MM.1S (cell line): ENCODE data around the gene RBMS3.

Experiments
- DNase-seq: peaks from one replicate; pipeline ENCODE4 v3.0.0-alpha.2; 2015
- H2AFZ ChIP-seq: fragments of 300-600 bp; sonication (generic); 2 replicates; pipeline ENCODE4 v1.6.0; 2016; ENCODE audit warnings: antibody characterized with exemption, low read length
- H3F3A ChIP-seq: fragments of 300-600 bp; sonication (generic); 2 replicates; pipeline ENCODE4 v1.6.1; 2016; ENCODE audit warnings: mild to moderate bottlenecking, antibody characterized with exemption, low read length, moderate library complexity, mixed read lengths; ENCODE audit not compliant: insufficient read depth
- H3K27ac ChIP-seq: fragments of 300-600 bp; sonication (generic); 2 replicates; pipeline ENCODE4 v1.5.1; 2016; ENCODE audit warnings: mild to moderate bottlenecking, low read length
- H3K27me3 ChIP-seq: fragments of 300-600 bp; sonication (generic); replicated peaks from 2 replicates; pipeline ENCODE4 v1.6.0; 2016; ENCODE audit warnings: low read length; ENCODE audit not compliant: insufficient read depth
- H3K36me3 ChIP-seq: fragments of 300-600 bp; sonication (generic); replicated peaks from 2 replicates; pipeline ENCODE4 v1.6.1; 2016; ENCODE audit warnings: mild to moderate bottlenecking, low read length, mixed read lengths; ENCODE audit not compliant: insufficient read depth
- H3K4me1 ChIP-seq: fragments of 300-600 bp; sonication (generic); 2 replicates; pipeline ENCODE4 v1.6.1; 2016; ENCODE audit warnings: low read length, mixed read lengths
- H3K4me2 ChIP-seq: fragments of 300-600 bp; sonication (generic); 2 replicates; pipeline ENCODE4 v1.6.0; 2016; ENCODE audit warnings: low read depth, low read length
- H3K4me3 ChIP-seq: fragments of 300-600 bp; sonication (generic); 2 replicates; pipeline ENCODE4 v1.5.1; 2016; ENCODE audit warnings: low read length, mixed read lengths
- H3K79me2 ChIP-seq: fragments of 300-600 bp; sonication (generic); 2 replicates; pipeline ENCODE4 v1.6.1; 2016; ENCODE audit warnings: mixed run types, low read length, mixed read lengths
- H3K9ac ChIP-seq: fragments of 300-600 bp; sonication (generic); 2 replicates; pipeline ENCODE4 v1.6.1; 2016; ENCODE audit warnings: low read length, mixed read lengths
- H3K9me2 ChIP-seq: fragments of 300-600 bp; sonication (generic); replicated peaks from 2 replicates; pipeline ENCODE4 v1.6.1; 2016; ENCODE audit warnings: mild to moderate bottlenecking, low read length, mixed read lengths; ENCODE audit not compliant: insufficient read depth
- H3K9me3 ChIP-seq: fragments of 300-600 bp; sonication (generic); replicated peaks from 2 replicates; pipeline ENCODE4 v1.6.1; 2016; ENCODE audit warnings: mild to moderate bottlenecking, low read length, mixed read lengths; ENCODE audit not compliant: insufficient read depth
- H4K20me1 ChIP-seq: fragments of 300-600 bp; sonication (generic); 2 replicates; pipeline ENCODE4 v1.6.1; 2016; ENCODE audit warnings: mild to moderate bottlenecking, low read length, moderate library complexity, mixed read lengths; ENCODE audit not compliant: insufficient read depth
- EZH2 ChIP-seq: fragments of 300-600 bp; sonication (generic); optimal IDR thresholded peaks from 2 replicates; pipeline ENCODE3; 2017; ENCODE audit warnings: low read depth, mild to moderate bottlenecking, antibody characterized with exemption, low read length, mixed read lengths
- EZH2phosphoT487 ChIP-seq: fragments of 300-600 bp; sonication (generic); IDR thresholded peaks from 2 replicates; pipeline ENCODE4 v1.6.1; 2018; ENCODE audit warnings: antibody characterized with exemption, low read length
- TF ChIP-seq, protein P1 (sequence below): fragments of 300-600 bp; sonication (generic); IDR thresholded peaks from 2 replicates; pipeline ENCODE4 v1.5.1; 2016; ENCODE audit warnings: antibody characterized with exemption, low read length, mixed read lengths

The RBMS3 gene

DNA sequence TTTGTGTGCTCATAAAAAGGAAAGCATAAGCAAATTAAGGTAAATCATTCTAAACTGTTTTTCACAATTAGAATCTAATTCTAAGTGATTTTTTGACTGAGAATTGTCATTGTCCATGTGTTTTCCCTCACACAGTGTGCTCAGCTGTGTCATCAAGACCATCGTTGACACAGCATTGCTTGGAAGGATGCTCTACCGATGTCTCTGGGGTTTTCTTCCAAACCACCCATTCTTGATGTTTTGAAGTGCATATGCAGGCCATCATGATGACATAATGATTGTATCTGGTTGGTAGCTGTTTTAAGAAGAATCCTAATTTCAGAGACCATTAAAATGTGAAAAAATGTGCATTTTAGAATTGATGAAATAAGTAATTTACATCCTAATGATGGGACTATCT lies 347.9 kb downstream of the RBMS3 start:
- H3K9me2 ChIP-seq = no peaks in the 10 kb centered on the region
- no peak overlapping the region for H3K4me2 ChIP-seq
- no peak overlapping the region for H2AFZ ChIP-seq
- H3K27ac ChIP-seq = no peak overlapping the region
- H4K20me1 ChIP-seq = no peaks in the 10 kb centered on the region
- no peaks in the 10 kb centered on the region for H3K27me3 ChIP-seq
- H3K4me1 ChIP-seq = 0 out of 2 replicates have a peak, but pooled peaks cover 5% of the 10 kb centered on the region
- H3K4me3 ChIP-seq = no peak overlapping the region
- H3K36me3 ChIP-seq = no peaks in the 10 kb centered on the region
- no peak for DNase-seq
- H3K9me3 ChIP-seq = no peaks in the 10 kb centered on the region
- no peak overlapping the region for H3K9ac ChIP-seq
- no peaks in the 10 kb centered on the region for H3F3A ChIP-seq
- TF ChIP-seq, protein P1, sequence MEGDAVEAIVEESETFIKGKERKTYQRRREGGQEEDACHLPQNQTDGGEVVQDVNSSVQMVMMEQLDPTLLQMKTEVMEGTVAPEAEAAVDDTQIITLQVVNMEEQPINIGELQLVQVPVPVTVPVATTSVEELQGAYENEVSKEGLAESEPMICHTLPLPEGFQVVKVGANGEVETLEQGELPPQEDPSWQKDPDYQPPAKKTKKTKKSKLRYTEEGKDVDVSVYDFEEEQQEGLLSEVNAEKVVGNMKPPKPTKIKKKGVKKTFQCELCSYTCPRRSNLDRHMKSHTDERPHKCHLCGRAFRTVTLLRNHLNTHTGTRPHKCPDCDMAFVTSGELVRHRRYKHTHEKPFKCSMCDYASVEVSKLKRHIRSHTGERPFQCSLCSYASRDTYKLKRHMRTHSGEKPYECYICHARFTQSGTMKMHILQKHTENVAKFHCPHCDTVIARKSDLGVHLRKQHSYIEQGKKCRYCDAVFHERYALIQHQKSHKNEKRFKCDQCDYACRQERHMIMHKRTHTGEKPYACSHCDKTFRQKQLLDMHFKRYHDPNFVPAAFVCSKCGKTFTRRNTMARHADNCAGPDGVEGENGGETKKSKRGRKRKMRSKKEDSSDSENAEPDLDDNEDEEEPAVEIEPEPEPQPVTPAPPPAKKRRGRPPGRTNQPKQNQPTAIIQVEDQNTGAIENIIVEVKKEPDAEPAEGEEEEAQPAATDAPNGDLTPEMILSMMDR = no peak
- TF ChIP-seq EZH2phosphoT487 (no peak), EZH2 (no peak)
- no peaks in the 10 kb centered on the region for H3K79me2 ChIP-seq

DNA sequence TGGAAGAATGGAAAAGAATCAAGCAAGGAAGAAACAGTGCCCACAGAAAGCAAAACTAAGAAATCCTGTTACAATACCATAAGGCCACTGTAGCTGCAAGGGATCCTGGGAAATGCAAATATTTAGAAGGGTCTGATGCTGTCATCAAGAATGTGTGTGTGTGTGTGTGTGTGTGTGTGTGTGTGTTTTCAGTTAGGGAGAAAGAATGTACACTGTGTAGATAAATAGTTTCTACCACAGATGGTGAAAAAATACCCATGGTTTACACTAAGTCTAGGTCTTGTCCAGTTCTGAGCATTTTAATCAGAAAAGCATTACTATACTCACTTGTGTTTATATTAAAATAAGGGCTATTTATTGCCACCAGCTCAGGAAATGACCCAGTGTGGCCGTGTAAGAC lies 355.0 kb downstream of the RBMS3 start:
- no peak overlapping the region for H3K9ac ChIP-seq
- H3K36me3 ChIP-seq = no peaks in the 10 kb centered on the region
- H3K4me3 ChIP-seq = no peak overlapping the region
- no peak for DNase-seq
- no peaks in the 10 kb centered on the region for H3K4me1 ChIP-seq
- H3K27me3 ChIP-seq = no peaks in the 10 kb centered on the region
- H3K9me2 ChIP-seq = no peaks in the 10 kb centered on the region
- TF ChIP-seq, protein P1 = no peak
- TF ChIP-seq EZH2phosphoT487 = no peak
- no peak for TF ChIP-seq EZH2
- H4K20me1 ChIP-seq = no peaks in the 10 kb centered on the region
- H3F3A ChIP-seq = no peaks in the 10 kb centered on the region
- no peaks in the 10 kb centered on the region for H3K79me2 ChIP-seq
- H2AFZ ChIP-seq = no peak overlapping the region
- H3K4me2 ChIP-seq = no peak overlapping the region
- no peaks in the 10 kb centered on the region for H3K9me3 ChIP-seq
- H3K27ac ChIP-seq = no peak overlapping the region

DNA sequence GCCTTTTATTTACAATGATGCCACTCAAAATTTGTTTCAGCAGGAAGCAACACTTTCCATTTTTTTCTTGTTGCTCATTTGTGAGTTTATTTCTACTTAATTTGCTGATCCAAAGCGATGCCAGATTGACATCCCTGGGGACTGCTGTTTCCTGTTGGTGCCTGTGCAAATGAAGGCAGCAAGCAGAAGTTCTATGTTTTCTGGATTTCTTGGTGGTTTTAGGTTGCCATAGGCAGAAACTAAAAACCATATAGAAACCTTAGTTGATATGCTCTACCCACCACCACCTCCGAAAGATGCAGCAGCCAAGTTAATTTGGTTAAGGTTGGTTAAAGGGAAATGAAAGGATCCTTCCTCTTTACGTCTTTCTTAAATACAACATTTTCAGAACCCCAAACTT lies 356.2 kb downstream of the RBMS3 start:
- H3K4me3 ChIP-seq = no peak overlapping the region
- no peaks in the 10 kb centered on the region for H3K36me3 ChIP-seq
- no peaks in the 10 kb centered on the region for H3F3A ChIP-seq
- no peaks in the 10 kb centered on the region for H3K27me3 ChIP-seq
- DNase-seq = no peak
- no peak overlapping the region for H3K4me2 ChIP-seq
- H3K79me2 ChIP-seq = no peaks in the 10 kb centered on the region
- H3K4me1 ChIP-seq = no peaks in the 10 kb centered on the region
- no peaks in the 10 kb centered on the region for H3K9me2 ChIP-seq
- no peak overlapping the region for H2AFZ ChIP-seq
- H4K20me1 ChIP-seq = no peaks in the 10 kb centered on the region
- no peak for TF ChIP-seq EZH2phosphoT487
- no peak for TF ChIP-seq EZH2
- TF ChIP-seq, protein P1 = no peak
- no peak overlapping the region for H3K9ac ChIP-seq
- H3K9me3 ChIP-seq = no peaks in the 10 kb centered on the region
- H3K27ac ChIP-seq = no peak overlapping the region
